HepG2 (cell line): Measurements from ENCODE around the gene CDH23. TPM values are rescaled to one million over a fixed set of nuclear protein-coding genes. Genes with fewer than 3 reads are reported as not detected.
A peak's percentile ranks its signal among the peaks of the same experiment; 100 is the strongest.

Source experiments
- BRD4 ChIP-seq: sonication (generic); formaldehyde crosslinking; IDR thresholded peaks from 2 replicates; pipeline ENCODE4 v1.4.0; 2020; ENCODE audit warnings: missing genetic modification reagents
- HNRNPUL1 ChIP-seq: fragments of 200-400 bp; formaldehyde crosslinking; IDR thresholded peaks from 2 replicates; pipeline ENCODE4 v1.6.1; 2017; ENCODE audit warnings: low read depth, mild to moderate bottlenecking, low read length, moderate library complexity
- IRF2 ChIP-seq: IDR thresholded peaks from 2 replicates; pipeline ENCODE4 v1.6.1; 2018; ENCODE audit warnings: missing genetic modification reagents, missing compliant biosample characterization
- NR3C1 ChIP-seq: sonication (generic); formaldehyde crosslinking; IDR thresholded peaks from 2 replicates; pipeline ENCODE4 v1.4.0; 2020; ENCODE audit warnings: missing genetic modification reagents
- RARA ChIP-seq: IDR thresholded peaks from 2 replicates; pipeline ENCODE4 v1.6.1; 2016; ENCODE audit warnings: missing genetic modification reagents, missing compliant biosample characterization
- SMAD3 ChIP-seq: sonication (generic); formaldehyde crosslinking; IDR thresholded peaks from 2 replicates; pipeline ENCODE4 v1.4.0; 2020; ENCODE audit warnings: missing genetic modification reagents
- THAP11 ChIP-seq: IDR thresholded peaks from 2 replicates; pipeline ENCODE4 v1.6.1; 2016; ENCODE audit warnings: missing biosample characterization, missing genetic modification reagents
- WIZ ChIP-seq: sonication (generic); formaldehyde crosslinking; IDR thresholded peaks from 2 replicates; pipeline ENCODE4 v1.5.1; 2020; ENCODE audit warnings: mild to moderate bottlenecking, missing genetic modification reagents
- ZFY ChIP-seq: sonication (generic); formaldehyde crosslinking; IDR thresholded peaks from 2 replicates; pipeline ENCODE4 v1.4.0; 2020; ENCODE audit warnings: missing genetic modification reagents
- ZNF616 ChIP-seq: sonication (generic); formaldehyde crosslinking; IDR thresholded peaks from 2 replicates; pipeline ENCODE4 v1.5.0; 2020; ENCODE audit warnings: low read depth, mild to moderate bottlenecking, missing genetic modification reagents
- ZNF674 ChIP-seq: sonication (generic); formaldehyde crosslinking; IDR thresholded peaks from 2 replicates; pipeline ENCODE4 v1.5.0; 2020; ENCODE audit warnings: low read depth, mild to moderate bottlenecking, missing genetic modification reagents
- ZNF749 ChIP-seq: sonication (generic); formaldehyde crosslinking; IDR thresholded peaks from 2 replicates; pipeline ENCODE4 v1.8.0; 2022; ENCODE audit warnings: mild to moderate bottlenecking, missing genetic modification reagents, moderate library complexity, borderline replicate concordance
- ZNF766 ChIP-seq: sonication (generic); formaldehyde crosslinking; IDR thresholded peaks from 2 replicates; pipeline ENCODE4 v1.5.0; 2020; ENCODE audit warnings: missing genetic modification reagents, borderline replicate concordance
- ZNF816 ChIP-seq: sonication (generic); formaldehyde crosslinking; IDR thresholded peaks from 2 replicates; pipeline ENCODE4 v1.8.0; 2022; ENCODE audit warnings: missing genetic modification reagents, mild to moderate bottlenecking, borderline replicate concordance
- ZSCAN25 ChIP-seq: sonication (generic); formaldehyde crosslinking; IDR thresholded peaks from 2 replicates; pipeline ENCODE4 v1.8.0; 2022; ENCODE audit warnings: mild to moderate bottlenecking, missing genetic modification reagents
- polyA plus RNA-seq, 8 experiments: library from polyadenylated mRNA; depleted of rRNA in 3 of 8; stranded (reverse) in 7 of 8; unstranded in 1 of 8; fragments of >200 nt; fragmentation: Illumina TruSeq in 4 of 8; extraction: Trizol in 4 of 8; gene quantifications; 2 replicates each; pipeline versions ENCODE4 v1.2.1 to v1.2.3, GENCODE V29; 2011 to 2016; ENCODE audit warnings: low read depth in 4 of 8, missing spikeins in 1 of 8, mixed read lengths in 1 of 8; ENCODE audit not compliant: insufficient read depth in 1 of 8
- total RNA-seq, 5 experiments: library from RNA; depleted of rRNA; stranded (reverse); fragments of >200 nt; fragmentation: Illumina TruSeq; extraction: Trizol; gene quantifications; 2 replicates each; pipeline ENCODE4 v1.2.3, GENCODE V29; 2016; ENCODE audit warnings: low read depth in 1 of 5
- TF ChIP-seq, protein P1 (sequence below): sonication (generic); formaldehyde crosslinking; conservative IDR thresholded peaks from 2 replicates; pipeline ENCODE4 v1.4.0; 2020; ENCODE audit warnings: mild to moderate bottlenecking, missing genetic modification reagents, moderate library complexity
- TF ChIP-seq, protein P2 (sequence below): sonication (generic); formaldehyde crosslinking; IDR thresholded peaks from 2 replicates; pipeline ENCODE4; 2020; ENCODE audit warnings: missing genetic modification reagents, mild to moderate bottlenecking, borderline replicate concordance
- TF ChIP-seq, protein P3 (sequence below): sonication (generic); formaldehyde crosslinking; IDR thresholded peaks from 2 replicates; pipeline ENCODE4 v1.8.1; 2022; ENCODE audit warnings: mild to moderate bottlenecking, missing genetic modification reagents
- TF ChIP-seq, protein P4 (sequence below): sonication (generic); formaldehyde crosslinking; IDR thresholded peaks from 2 replicates; pipeline ENCODE4 v1.5.1; 2020; ENCODE audit warnings: mild to moderate bottlenecking, missing genetic modification reagents

Gene CDH23
- total and polyA plus RNA-seq, 2 of the 13 experiments (the other 11 are each of a cell fraction or from before 2014, with no cell fraction given): 0.13 TPM; not detected in 1

DNA sequence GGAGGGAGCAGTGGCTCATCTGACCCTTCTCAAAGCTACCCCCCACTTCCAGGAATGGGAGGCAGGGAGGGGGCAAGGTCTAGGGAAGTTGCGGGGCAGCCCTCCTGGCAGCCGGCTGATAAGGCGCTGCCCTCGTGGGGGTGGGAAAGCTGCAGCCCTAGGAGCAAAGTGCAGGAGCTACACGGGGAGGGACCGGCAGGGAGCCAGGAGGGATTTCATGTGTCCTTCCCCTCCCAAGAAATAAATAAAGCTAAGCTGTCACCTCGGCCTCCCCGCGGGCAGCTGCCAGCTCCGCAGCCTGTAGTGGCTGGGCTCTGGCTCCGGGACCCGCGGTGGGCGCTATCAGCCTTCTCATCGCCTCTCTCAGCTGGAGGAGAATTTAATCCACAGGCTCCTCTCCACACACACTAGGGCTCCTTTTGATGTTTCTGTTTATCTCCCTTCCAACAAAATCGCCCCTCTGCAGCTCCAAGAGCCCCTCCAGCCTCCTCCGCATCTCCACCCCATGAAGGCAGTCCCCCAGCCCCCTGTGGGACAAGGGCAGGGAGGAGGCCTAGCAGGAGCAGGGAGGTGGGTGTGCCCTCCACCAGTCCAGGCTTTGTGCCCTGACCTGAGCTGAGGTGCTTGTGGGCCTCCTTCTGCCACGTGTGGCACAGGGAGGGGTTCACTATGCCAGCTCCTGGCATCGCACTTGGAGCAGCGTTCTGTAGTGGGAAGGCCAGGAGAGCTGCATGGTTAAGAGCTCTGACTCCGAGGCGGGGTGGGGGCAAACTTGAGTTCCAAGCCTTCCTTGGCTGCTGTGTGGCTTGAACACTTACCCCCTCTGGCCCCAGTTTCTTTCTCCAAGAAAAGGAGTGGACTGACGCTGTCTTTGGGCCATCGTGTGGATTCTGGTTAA lies 242.4 kb downstream of the CDH23 start (continued):
- TF ChIP-seq, protein P1, sequence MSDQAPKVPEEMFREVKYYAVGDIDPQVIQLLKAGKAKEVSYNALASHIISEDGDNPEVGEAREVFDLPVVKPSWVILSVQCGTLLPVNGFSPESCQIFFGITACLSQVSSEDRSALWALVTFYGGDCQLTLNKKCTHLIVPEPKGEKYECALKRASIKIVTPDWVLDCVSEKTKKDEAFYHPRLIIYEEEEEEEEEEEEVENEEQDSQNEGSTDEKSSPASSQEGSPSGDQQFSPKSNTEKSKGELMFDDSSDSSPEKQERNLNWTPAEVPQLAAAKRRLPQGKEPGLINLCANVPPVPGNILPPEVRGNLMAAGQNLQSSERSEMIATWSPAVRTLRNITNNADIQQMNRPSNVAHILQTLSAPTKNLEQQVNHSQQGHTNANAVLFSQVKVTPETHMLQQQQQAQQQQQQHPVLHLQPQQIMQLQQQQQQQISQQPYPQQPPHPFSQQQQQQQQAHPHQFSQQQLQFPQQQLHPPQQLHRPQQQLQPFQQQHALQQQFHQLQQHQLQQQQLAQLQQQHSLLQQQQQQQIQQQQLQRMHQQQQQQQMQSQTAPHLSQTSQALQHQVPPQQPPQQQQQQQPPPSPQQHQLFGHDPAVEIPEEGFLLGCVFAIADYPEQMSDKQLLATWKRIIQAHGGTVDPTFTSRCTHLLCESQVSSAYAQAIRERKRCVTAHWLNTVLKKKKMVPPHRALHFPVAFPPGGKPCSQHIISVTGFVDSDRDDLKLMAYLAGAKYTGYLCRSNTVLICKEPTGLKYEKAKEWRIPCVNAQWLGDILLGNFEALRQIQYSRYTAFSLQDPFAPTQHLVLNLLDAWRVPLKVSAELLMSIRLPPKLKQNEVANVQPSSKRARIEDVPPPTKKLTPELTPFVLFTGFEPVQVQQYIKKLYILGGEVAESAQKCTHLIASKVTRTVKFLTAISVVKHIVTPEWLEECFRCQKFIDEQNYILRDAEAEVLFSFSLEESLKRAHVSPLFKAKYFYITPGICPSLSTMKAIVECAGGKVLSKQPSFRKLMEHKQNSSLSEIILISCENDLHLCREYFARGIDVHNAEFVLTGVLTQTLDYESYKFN (CRISPR knock-in tag): peak; percentile 83
- no peak for TF ChIP-seq BRD4 (CRISPR knock-in tag)
- no peak for TF ChIP-seq SMAD3 (CRISPR knock-in tag)
- peak; percentile 36; the same call in 1 of the 2 replicates for TF ChIP-seq ZSCAN25 (CRISPR knock-in tag)
- TF ChIP-seq, protein P2, sequence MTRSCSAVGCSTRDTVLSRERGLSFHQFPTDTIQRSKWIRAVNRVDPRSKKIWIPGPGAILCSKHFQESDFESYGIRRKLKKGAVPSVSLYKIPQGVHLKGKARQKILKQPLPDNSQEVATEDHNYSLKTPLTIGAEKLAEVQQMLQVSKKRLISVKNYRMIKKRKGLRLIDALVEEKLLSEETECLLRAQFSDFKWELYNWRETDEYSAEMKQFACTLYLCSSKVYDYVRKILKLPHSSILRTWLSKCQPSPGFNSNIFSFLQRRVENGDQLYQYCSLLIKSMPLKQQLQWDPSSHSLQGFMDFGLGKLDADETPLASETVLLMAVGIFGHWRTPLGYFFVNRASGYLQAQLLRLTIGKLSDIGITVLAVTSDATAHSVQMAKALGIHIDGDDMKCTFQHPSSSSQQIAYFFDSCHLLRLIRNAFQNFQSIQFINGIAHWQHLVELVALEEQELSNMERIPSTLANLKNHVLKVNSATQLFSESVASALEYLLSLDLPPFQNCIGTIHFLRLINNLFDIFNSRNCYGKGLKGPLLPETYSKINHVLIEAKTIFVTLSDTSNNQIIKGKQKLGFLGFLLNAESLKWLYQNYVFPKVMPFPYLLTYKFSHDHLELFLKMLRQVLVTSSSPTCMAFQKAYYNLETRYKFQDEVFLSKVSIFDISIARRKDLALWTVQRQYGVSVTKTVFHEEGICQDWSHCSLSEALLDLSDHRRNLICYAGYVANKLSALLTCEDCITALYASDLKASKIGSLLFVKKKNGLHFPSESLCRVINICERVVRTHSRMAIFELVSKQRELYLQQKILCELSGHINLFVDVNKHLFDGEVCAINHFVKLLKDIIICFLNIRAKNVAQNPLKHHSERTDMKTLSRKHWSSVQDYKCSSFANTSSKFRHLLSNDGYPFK (CRISPR knock-in tag): peak; percentile 61; the same call in 1 of the 2 replicates
- TF ChIP-seq WIZ: no peak
- TF ChIP-seq, protein P3, sequence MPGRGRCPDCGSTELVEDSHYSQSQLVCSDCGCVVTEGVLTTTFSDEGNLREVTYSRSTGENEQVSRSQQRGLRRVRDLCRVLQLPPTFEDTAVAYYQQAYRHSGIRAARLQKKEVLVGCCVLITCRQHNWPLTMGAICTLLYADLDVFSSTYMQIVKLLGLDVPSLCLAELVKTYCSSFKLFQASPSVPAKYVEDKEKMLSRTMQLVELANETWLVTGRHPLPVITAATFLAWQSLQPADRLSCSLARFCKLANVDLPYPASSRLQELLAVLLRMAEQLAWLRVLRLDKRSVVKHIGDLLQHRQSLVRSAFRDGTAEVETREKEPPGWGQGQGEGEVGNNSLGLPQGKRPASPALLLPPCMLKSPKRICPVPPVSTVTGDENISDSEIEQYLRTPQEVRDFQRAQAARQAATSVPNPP (CRISPR knock-in tag): no peak
- TF ChIP-seq ZNF816: no peak
- no peak for TF ChIP-seq IRF2 (CRISPR knock-in tag)
- no peak for TF ChIP-seq ZNF749 (CRISPR knock-in tag)
- TF ChIP-seq THAP11 (CRISPR knock-in tag): no peak
- TF ChIP-seq ZNF674: no peak
- no peak for TF ChIP-seq NR3C1
- TF ChIP-seq ZNF766: no peak
- TF ChIP-seq, protein P4, sequence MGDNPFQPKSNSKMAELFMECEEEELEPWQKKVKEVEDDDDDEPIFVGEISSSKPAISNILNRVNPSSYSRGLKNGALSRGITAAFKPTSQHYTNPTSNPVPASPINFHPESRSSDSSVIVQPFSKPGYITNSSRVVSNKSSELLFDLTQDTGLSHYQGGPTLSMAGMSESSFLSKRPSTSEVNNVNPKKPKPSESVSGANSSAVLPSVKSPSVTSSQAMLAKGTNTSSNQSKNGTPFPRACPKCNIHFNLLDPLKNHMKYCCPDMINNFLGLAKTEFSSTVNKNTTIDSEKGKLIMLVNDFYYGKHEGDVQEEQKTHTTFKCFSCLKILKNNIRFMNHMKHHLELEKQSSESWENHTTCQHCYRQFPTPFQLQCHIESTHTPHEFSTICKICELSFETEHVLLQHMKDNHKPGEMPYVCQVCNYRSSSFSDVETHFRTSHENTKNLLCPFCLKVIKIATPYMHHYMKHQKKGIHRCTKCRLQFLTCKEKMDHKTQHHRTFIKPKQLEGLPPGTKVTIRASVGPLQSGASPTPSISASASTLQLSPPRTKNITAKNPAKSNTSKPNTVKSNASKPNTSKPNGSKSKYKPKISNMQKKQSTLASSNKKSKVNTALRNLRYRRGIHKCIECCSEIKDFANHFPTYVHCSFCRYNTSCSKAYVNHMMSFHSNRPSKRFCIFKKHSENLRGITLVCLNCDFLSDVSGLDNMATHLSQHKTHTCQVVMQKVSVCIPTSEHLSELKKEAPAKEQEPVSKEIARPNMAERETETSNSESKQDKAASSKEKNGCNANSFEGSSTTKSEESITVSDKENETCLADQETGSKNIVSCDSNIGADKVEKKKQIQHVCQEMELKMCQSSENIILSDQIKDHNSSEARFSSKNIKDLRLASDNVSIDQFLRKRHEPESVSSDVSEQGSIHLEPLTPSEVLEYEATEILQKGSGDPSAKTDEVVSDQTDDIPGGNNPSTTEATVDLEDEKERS (CRISPR knock-in tag): no peak
- no peak for TF ChIP-seq ZFY (CRISPR knock-in tag)
- no peak for TF ChIP-seq HNRNPUL1
- TF ChIP-seq RARA: peak; percentile 61
- no peak for TF ChIP-seq ZNF616
